DOHH2 (cell line): ENCODE data around the gene UBASH3B.

Source experiments
- H3F3A ChIP-seq: fragments of 200-600 bp; sonication (generic), shearing (Covaris generic); 2 replicates; pipeline ENCODE4 v1.6.0; 2016; ENCODE audit warnings: antibody characterized with exemption, mild to moderate bottlenecking; ENCODE audit not compliant: control insufficient read depth, insufficient read depth
- H3K27ac ChIP-seq: fragments of 200-600 bp; sonication (generic); 2 replicates; pipeline ENCODE4 v1.5.1; 2014; ENCODE audit warnings: low read depth, mild to moderate bottlenecking, low read length, moderate library complexity
- H3K27me3 ChIP-seq: fragments of 200-600 bp; sonication (generic); 2 replicates; pipeline ENCODE4 v1.6.1; 2014; ENCODE audit warnings: mild to moderate bottlenecking, low read length, mixed read lengths; ENCODE audit not compliant: control insufficient read depth
- H3K36me3 ChIP-seq: fragments of 200-600 bp; sonication (generic); 2 replicates; pipeline ENCODE4 v1.6.1; 2014; ENCODE audit warnings: mild to moderate bottlenecking, low read length, moderate library complexity, mixed read lengths; ENCODE audit not compliant: control insufficient read depth
- H3K4me1 ChIP-seq: fragments of 200-600 bp; sonication (generic); 2 replicates; pipeline ENCODE4 v1.6.1; 2014; ENCODE audit warnings: mild to moderate bottlenecking, low read length, mixed read lengths; ENCODE audit not compliant: control insufficient read depth
- H3K4me2 ChIP-seq: fragments of 200-600 bp; sonication (generic); 2 replicates; pipeline ENCODE4 v1.6.0; 2014; ENCODE audit warnings: mild to moderate bottlenecking, low read length, moderate library complexity
- H3K4me3 ChIP-seq: fragments of 200-600 bp; sonication (generic); 2 replicates; pipeline ENCODE4 v1.5.1; 2014; ENCODE audit warnings: mild to moderate bottlenecking, low read length, mixed read lengths
- H3K79me2 ChIP-seq: fragments of 200-600 bp; sonication (generic); 2 replicates; pipeline ENCODE4 v1.6.1; 2014; ENCODE audit warnings: mild to moderate bottlenecking, low read length, mixed read lengths; ENCODE audit not compliant: control insufficient read depth
- H3K9me2 ChIP-seq: fragments of 200-600 bp; sonication (generic); replicated peaks from 2 replicates; pipeline ENCODE4 v1.6.1; 2014; ENCODE audit warnings: mild to moderate bottlenecking, low read length, mixed read lengths; ENCODE audit not compliant: control insufficient read depth
- H3K9me3 ChIP-seq: fragments of 200-600 bp; sonication (generic); 2 replicates; pipeline ENCODE4 v1.6.1; 2014; ENCODE audit warnings: antibody characterized with exemption, low read length, mixed read lengths; ENCODE audit not compliant: control insufficient read depth, insufficient read depth
- H4K20me1 ChIP-seq: fragments of 200-600 bp; sonication (generic); 2 replicates; pipeline ENCODE4 v1.6.0; 2014; ENCODE audit warnings: low read depth, mild to moderate bottlenecking, antibody characterized with exemption, low read length, moderate library complexity; ENCODE audit not compliant: control insufficient read depth, insufficient read depth
- CTCF ChIP-seq: fragments of 200-600 bp; sonication (generic); IDR thresholded peaks from one replicate; pipeline ENCODE4 v1.5.1; 2014; ENCODE audit warnings: antibody characterized with exemption, mild to moderate bottlenecking, low read depth, low read length; ENCODE audit not compliant: poor library complexity, severe bottlenecking
- EZH2phosphoT487 ChIP-seq: fragments of 200-600 bp; sonication (generic); IDR thresholded peaks from 2 replicates; pipeline ENCODE4 v1.6.1; 2017; ENCODE audit warnings: borderline replicate concordance, mild to moderate bottlenecking, antibody characterized with exemption, low read length, moderate library complexity, mixed read lengths

Gene UBASH3B

DNA sequence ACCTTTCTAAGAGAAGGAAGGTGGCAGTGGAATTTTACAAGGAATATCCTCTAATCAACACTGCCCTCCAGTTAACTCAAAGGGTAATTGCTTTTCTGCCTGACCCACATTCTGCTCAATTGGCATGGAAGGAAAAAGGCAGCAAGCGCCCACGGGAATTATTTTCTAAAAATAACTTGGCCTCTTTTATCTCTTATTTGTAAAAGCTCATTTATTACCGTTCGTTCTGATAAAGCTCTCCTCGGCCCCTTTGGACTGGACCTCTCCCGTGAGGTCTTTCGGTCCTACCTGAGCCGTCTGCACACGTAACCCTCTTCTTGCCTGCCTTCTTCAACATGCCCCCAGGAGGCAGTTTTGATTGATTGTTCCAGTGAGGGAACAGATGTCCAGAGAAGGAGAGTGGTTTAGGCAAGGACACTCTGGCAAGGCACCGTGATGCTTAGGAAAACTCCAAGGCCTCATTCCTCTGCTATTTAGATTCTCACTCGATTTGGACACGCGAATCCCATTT, 129.6 kb downstream of the UBASH3B start:
- Histone ChIP-seq H3F3A (no peaks in the 10 kb centered on the region), H3K4me2 (no peak overlapping the region), H3K4me1 (peaks cover 12% of the 10 kb centered on the region), H3K79me2 (no peaks in the 10 kb centered on the region), H3K27me3 (no peaks in the 10 kb centered on the region), H3K36me3 (peaks cover 26% of the 10 kb centered on the region; the same call in 1 of the 2 replicates), H3K27ac (no peak overlapping the region), H4K20me1 (no peaks in the 10 kb centered on the region), H3K9me3 (no peaks in the 10 kb centered on the region), H3K9me2 (no peaks in the 10 kb centered on the region), H3K4me3 (no peak overlapping the region)
- TF ChIP-seq CTCF, result no peak
- no peak for TF ChIP-seq EZH2phosphoT487

GRCh38 chr11:122786896-122787295, 131.4 kb downstream of the UBASH3B start:
- no peaks in the 10 kb centered on the region for H3K9me3 ChIP-seq
- no peaks in the 10 kb centered on the region for H3K9me2 ChIP-seq
- H4K20me1 ChIP-seq, result no peaks in the 10 kb centered on the region
- peaks cover 20% of the 10 kb centered on the region; the same call in 1 of the 2 replicates for H3K36me3 ChIP-seq
- H3F3A ChIP-seq, result no peaks in the 10 kb centered on the region
- no peak overlapping the region for H3K4me3 ChIP-seq
- no peak overlapping the region for H3K27ac ChIP-seq
- TF ChIP-seq CTCF (no peak), EZH2phosphoT487 (no peak)
- H3K4me2 ChIP-seq, result 0 out of 2 replicates have a peak overlapping the region, but pooled peaks have one; percentile 30
- no peaks in the 10 kb centered on the region for H3K27me3 ChIP-seq
- no peaks in the 10 kb centered on the region for H3K79me2 ChIP-seq
- H3K4me1 ChIP-seq, result peaks cover 12% of the 10 kb centered on the region

GRCh38 chr11:122788781-122789535, 133.4 kb downstream of the UBASH3B start:
- H3K27ac ChIP-seq, result no peak overlapping the region
- H3K4me1 ChIP-seq, result peaks cover 12% of the 10 kb centered on the region
- TF ChIP-seq CTCF (peak; percentile 47), EZH2phosphoT487 (no peak)
- no peaks in the 10 kb centered on the region for H3K27me3 ChIP-seq
- H3K9me2 ChIP-seq, result no peaks in the 10 kb centered on the region
- H3K4me2 ChIP-seq, result no peak overlapping the region
- H3K4me3 ChIP-seq, result no peak overlapping the region
- H4K20me1 ChIP-seq, result no peaks in the 10 kb centered on the region
- no peaks in the 10 kb centered on the region for H3K9me3 ChIP-seq
- peaks cover 10% of the 10 kb centered on the region; the same call in 1 of the 2 replicates for H3K36me3 ChIP-seq
- no peaks in the 10 kb centered on the region for H3F3A ChIP-seq
- H3K79me2 ChIP-seq, result no peaks in the 10 kb centered on the region
